KMS-11 (cell line): ENCODE measurements around the gene FXYD7.

Source experiments
- H2AFZ ChIP-seq: fragments of 200-600 bp; sonication (generic); 2 replicates; pipeline ENCODE4 v1.6.1; 2016; ENCODE audit warnings: antibody characterized with exemption, mixed run types, low read depth
- H3K27ac ChIP-seq: fragments of 200-600 bp; sonication (generic); 2 replicates; pipeline ENCODE4 v1.6.1; 2016; ENCODE audit warnings: mild to moderate bottlenecking, mixed run types
- H3K27me3 ChIP-seq: fragments of 200-600 bp; sonication (generic); 2 replicates; pipeline ENCODE4 v1.6.1; 2017; ENCODE audit warnings: mild to moderate bottlenecking, low read depth, mixed run types, moderate library complexity; ENCODE audit not compliant: insufficient read depth
- H3K36me3 ChIP-seq: fragments of 200-600 bp; sonication (generic); 2 replicates; pipeline ENCODE4 v1.6.1; 2017; ENCODE audit warnings: mild to moderate bottlenecking, mixed run types; ENCODE audit not compliant: insufficient read depth
- H3K4me1 ChIP-seq: fragments of 200-600 bp; sonication (generic); 2 replicates; pipeline ENCODE4 v1.6.1; 2016; ENCODE audit warnings: mild to moderate bottlenecking, low read depth, mixed run types; ENCODE audit not compliant: poor library complexity, severe bottlenecking
- H3K4me2 ChIP-seq: fragments of 200-600 bp; sonication (generic); 2 replicates; pipeline ENCODE4 v1.7.0; 2016; ENCODE audit warnings: mild to moderate bottlenecking, mixed run types
- H3K4me3 ChIP-seq: fragments of 200-600 bp; sonication (generic); IDR thresholded peaks from 2 replicates; pipeline ENCODE4 v1.6.1; 2017; ENCODE audit warnings: low read depth, low read length, mixed read lengths; ENCODE audit not compliant: insufficient read depth
- H3K79me2 ChIP-seq: fragments of 200-600 bp; sonication (generic); 2 replicates; pipeline ENCODE4 v1.6.1; 2016; ENCODE audit warnings: low read depth, mixed run types; ENCODE audit not compliant: insufficient read depth
- H3K9ac ChIP-seq: fragments of 200-600 bp; sonication (generic); 2 replicates; pipeline ENCODE4 v1.6.1; 2016; ENCODE audit warnings: mild to moderate bottlenecking, mixed run types
- H4K20me1 ChIP-seq: fragments of 200-600 bp; sonication (generic); 2 replicates; pipeline ENCODE4 v1.6.1; 2016; ENCODE audit warnings: mild to moderate bottlenecking, mixed run types; ENCODE audit not compliant: insufficient read depth
- CTCF ChIP-seq: fragments of 200-600 bp; sonication (generic); conservative IDR thresholded peaks from 2 replicates; pipeline ENCODE4 v1.6.1; 2017; ENCODE audit warnings: low read depth, mild to moderate bottlenecking, antibody characterized with exemption, low read length, moderate library complexity, mixed read lengths

The FXYD7 gene

GRCh38 chr19:35105411-35106290 lies 37.4 kb upstream of the FXYD7 start:
- H3K4me3 ChIP-seq: no peak overlapping the region
- H3K4me1 ChIP-seq: no peaks in the 10 kb centered on the region
- no peak overlapping the region for H2AFZ ChIP-seq
- H3K9ac ChIP-seq: no peak overlapping the region
- no peaks in the 10 kb centered on the region for H4K20me1 ChIP-seq
- peaks cover 12% of the 10 kb centered on the region; the same call in 1 of the 2 replicates for H3K27me3 ChIP-seq
- H3K36me3 ChIP-seq: no peaks in the 10 kb centered on the region
- H3K79me2 ChIP-seq: no peaks in the 10 kb centered on the region
- no peak for TF ChIP-seq CTCF
- no peak overlapping the region for H3K4me2 ChIP-seq
- H3K27ac ChIP-seq: no peak overlapping the region

- no peaks in the 10 kb centered on the region for H3K79me2 ChIP-seq
- no peak overlapping the region for H3K4me2 ChIP-seq
- no peaks in the 10 kb centered on the region for H3K4me1 ChIP-seq
- H3K36me3 ChIP-seq: no peaks in the 10 kb centered on the region
- no peaks in the 10 kb centered on the region for H4K20me1 ChIP-seq
- H3K4me3 ChIP-seq: no peak overlapping the region
- H3K27me3 ChIP-seq: peaks cover 15% of the 10 kb centered on the region; the same call in 1 of the 2 replicates
- H3K27ac ChIP-seq: no peak overlapping the region
- no peak overlapping the region for H3K9ac ChIP-seq
- TF ChIP-seq CTCF: no peak
- H2AFZ ChIP-seq: no peak overlapping the region
Measured at GRCh38 chr19:35106291-35106583, 36.8 kb upstream of the FXYD7 start.

GRCh38 chr19:35106898-35107541 lies 36.0 kb upstream of the FXYD7 start:
- Histone ChIP-seq H4K20me1 (no peaks in the 10 kb centered on the region), H3K4me1 (no peaks in the 10 kb centered on the region), H3K4me2 (no peak overlapping the region), H2AFZ (no peak overlapping the region), H3K4me3 (no peak overlapping the region), H3K27me3 (peaks cover 13% of the 10 kb centered on the region; the same call in 1 of the 2 replicates), H3K36me3 (no peaks in the 10 kb centered on the region), H3K27ac (no peak overlapping the region), H3K9ac (no peak overlapping the region), H3K79me2 (no peaks in the 10 kb centered on the region)
- no peak for TF ChIP-seq CTCF

GRCh38 chr19:35107545-35107944 lies 35.5 kb upstream of the FXYD7 start:
- Histone ChIP-seq H3K27me3 (peaks cover 15% of the 10 kb centered on the region; the same call in 1 of the 2 replicates), H3K27ac (no peak overlapping the region), H4K20me1 (no peaks in the 10 kb centered on the region), H3K36me3 (no peaks in the 10 kb centered on the region), H3K4me1 (no peaks in the 10 kb centered on the region), H3K9ac (no peak overlapping the region), H3K4me3 (no peak overlapping the region), H2AFZ (no peak overlapping the region), H3K79me2 (no peaks in the 10 kb centered on the region), H3K4me2 (no peak overlapping the region)
- no peak for TF ChIP-seq CTCF
